Breast epithelium (tissue), 4 donors: Measurements from ENCODE around the gene KCNK17. TPM values are rescaled to one million over a fixed set of nuclear protein-coding genes. Genes with fewer than 3 reads are reported as not detected.

Experiments used
- DNase-seq, 2 donors: peaks; one replicate each; pipeline ENCODE4 v3.0.0-alpha.2; 2019; ENCODE audit warnings: low spot score in 2 of 2
- H3K27ac ChIP-seq, 2 donors: fragments of 200-600 bp; sonication (generic) in 1 of 2; one replicate each; pipeline ENCODE4 v1.5.1; 2016 to 2019; ENCODE audit warnings: mild to moderate bottlenecking in 1 of 2
- H3K27me3 ChIP-seq, 2 donors: fragments of 200-600 bp; sonication (generic) in 1 of 2; one replicate each; pipeline versions ENCODE4 v1.5.1 to v1.6.0; 2017 to 2019; ENCODE audit warnings: control low read depth in 1 of 2, mild to moderate bottlenecking in 1 of 2
- H3K36me3 ChIP-seq: fragments of 200-600 bp; one replicate; pipeline ENCODE4 v1.5.1; 2019
- H3K4me1 ChIP-seq, 2 donors: fragments of 200-600 bp; sonication (generic); one replicate each; pipeline ENCODE4 v1.5.1; 2016 to 2019; ENCODE audit warnings: control low read depth in 1 of 2
- H3K4me3 ChIP-seq, 3 donors: fragments of 200-600 bp; sonication (generic); 1 replicate in 2 of 3; 2 replicates in 1 of 3; pipeline ENCODE4 v1.5.1; 2016 to 2019; ENCODE audit warnings: mild to moderate bottlenecking in 3 of 3, moderate library complexity in 2 of 3
- H3K9me3 ChIP-seq, 2 donors: fragments of 200-600 bp; sonication (generic) in 1 of 2; one replicate each; pipeline ENCODE4 v1.5.1; 2016 to 2019; ENCODE audit warnings: control low read depth in 1 of 2
- POLR2A ChIP-seq: fragments of 450-650 bp; IDR thresholded peaks from one replicate; pipeline ENCODE4 v1.6.1; 2016; ENCODE audit warnings: antibody characterized with exemption, mild to moderate bottlenecking, moderate library complexity
- POLR2AphosphoS5 ChIP-seq, 3 donors: sonication (generic); formaldehyde crosslinking; IDR thresholded peaks; one replicate each; pipeline ENCODE4 v1.6.1; 2017; ENCODE audit warnings: antibody characterized with exemption in 3 of 3
- intact Hi-C: fragments of 100-400 bp; cut with DNase I; formaldehyde crosslinking; loops from one replicate; pipeline ENCODE4 v1.15.1; 2023; ENCODE audit warnings: low total_unique reads
- total RNA-seq, 3 donors: library from RNA; depleted of rRNA; stranded (reverse); fragments of >200 nt; gene quantifications; one replicate each; pipeline ENCODE4 v1.1.0, GENCODE V29; 2016
- TF ChIP-seq, protein P1 (sequence below), 3 donors: fragments of 450-650 bp; IDR thresholded peaks; one replicate each; pipeline ENCODE4 v1.5.1; 2016 to 2017; ENCODE audit warnings: antibody characterized with exemption in 3 of 3, mild to moderate bottlenecking in 3 of 3, moderate library complexity in 3 of 3

The KCNK17 gene
- total RNA-seq, 3 donors from 2014 or later, result 0.16 to 3.2 (median 0.33) TPM

GRCh38 chr6:39317256-39317655, 3.0 kb upstream of the KCNK17 start:
- Histone ChIP-seq H3K27ac (no peak overlapping the region), H3K36me3 (no peaks in the 10 kb centered on the region), H3K4me1 (peaks cover 0 to 4% of the 10 kb centered on the region in 2 donors), H3K4me3 (no peak overlapping the region), H3K9me3 (no peaks in the 10 kb centered on the region), H3K27me3 (peaks cover 0 to 29% of the 10 kb centered on the region in 2 donors)
- no peak for DNase-seq
- no peak for TF ChIP-seq POLR2A
- no peak for TF ChIP-seq POLR2AphosphoS5 (IDR thresholded peaks at IDR 0.05)
- TF ChIP-seq, protein P1, sequence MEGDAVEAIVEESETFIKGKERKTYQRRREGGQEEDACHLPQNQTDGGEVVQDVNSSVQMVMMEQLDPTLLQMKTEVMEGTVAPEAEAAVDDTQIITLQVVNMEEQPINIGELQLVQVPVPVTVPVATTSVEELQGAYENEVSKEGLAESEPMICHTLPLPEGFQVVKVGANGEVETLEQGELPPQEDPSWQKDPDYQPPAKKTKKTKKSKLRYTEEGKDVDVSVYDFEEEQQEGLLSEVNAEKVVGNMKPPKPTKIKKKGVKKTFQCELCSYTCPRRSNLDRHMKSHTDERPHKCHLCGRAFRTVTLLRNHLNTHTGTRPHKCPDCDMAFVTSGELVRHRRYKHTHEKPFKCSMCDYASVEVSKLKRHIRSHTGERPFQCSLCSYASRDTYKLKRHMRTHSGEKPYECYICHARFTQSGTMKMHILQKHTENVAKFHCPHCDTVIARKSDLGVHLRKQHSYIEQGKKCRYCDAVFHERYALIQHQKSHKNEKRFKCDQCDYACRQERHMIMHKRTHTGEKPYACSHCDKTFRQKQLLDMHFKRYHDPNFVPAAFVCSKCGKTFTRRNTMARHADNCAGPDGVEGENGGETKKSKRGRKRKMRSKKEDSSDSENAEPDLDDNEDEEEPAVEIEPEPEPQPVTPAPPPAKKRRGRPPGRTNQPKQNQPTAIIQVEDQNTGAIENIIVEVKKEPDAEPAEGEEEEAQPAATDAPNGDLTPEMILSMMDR (IDR thresholded peaks at IDR 0.05), result no peak
- intact Hi-C loops, result loop anchor here (5.0 kb wide), 1 partner anchor 1065 kb away; no protein-coding TSS in a partner anchor

DNA sequence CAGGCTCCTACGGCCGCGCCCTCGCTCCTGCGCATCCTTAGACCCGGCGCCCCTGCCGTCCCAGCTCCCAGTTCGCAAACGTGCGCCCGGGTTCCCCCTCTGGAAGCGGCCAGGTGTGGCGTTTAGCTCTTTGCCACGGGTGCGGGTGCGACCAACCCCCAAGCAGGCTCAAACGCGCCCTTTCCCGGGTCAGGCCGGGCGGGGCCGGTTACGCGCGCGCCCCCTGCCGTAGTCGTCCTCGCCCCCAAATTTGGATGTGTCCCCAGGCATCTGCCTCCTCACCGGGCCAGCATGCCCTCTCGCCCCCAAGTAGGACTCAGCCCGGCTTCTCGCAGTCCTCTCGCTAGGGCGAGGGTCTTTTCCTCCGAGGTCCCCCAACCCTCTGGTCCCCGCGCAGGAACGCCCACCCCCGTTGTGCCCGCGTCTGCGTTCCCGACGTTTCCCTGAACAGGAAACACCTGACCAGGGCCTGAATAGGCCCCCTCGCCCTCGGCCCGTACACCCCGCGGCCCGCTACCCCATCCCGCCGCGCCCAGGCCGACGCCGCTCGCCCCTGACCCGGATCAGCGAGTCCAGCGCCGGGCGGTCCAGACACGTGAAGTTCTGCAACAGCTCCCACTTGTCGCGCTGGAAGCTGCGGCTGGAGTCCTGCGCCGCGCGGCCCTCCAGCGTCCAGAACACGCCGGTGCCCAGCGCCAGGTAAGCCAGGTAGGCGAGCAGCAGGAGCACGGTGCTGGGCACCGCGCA, 520 bp downstream of the KCNK17 start:
- Histone ChIP-seq H3K9me3 (no peaks in the 10 kb centered on the region), H3K27ac (no peak overlapping the region), H3K27me3 (peaks cover 0 to 45% of the 10 kb centered on the region in 2 donors), H3K36me3 (no peaks in the 10 kb centered on the region), H3K4me3 (peak overlapping the region in 2 of 3 donors; percentile 46 to 57), H3K4me1 (peaks cover 0 to 4% of the 10 kb centered on the region in 2 donors)
- DNase-seq, result no peak
- TF ChIP-seq POLR2A (no peak), POLR2AphosphoS5 (IDR thresholded peaks at IDR 0.05) (no peak)
- TF ChIP-seq, protein P1 (IDR thresholded peaks at IDR 0.05), result no peak
- intact Hi-C loops, result loop anchor here (5.0 kb wide), 1 partner anchor 146 kb away; no protein-coding TSS in a partner anchor

GRCh38 chr6:39312912-39313525, 1.2 kb downstream of the KCNK17 start:
- no peak overlapping the region for H3K27ac ChIP-seq
- peak overlapping the region in 2 of 3 donors; percentile 46 to 57 for H3K4me3 ChIP-seq
- DNase-seq, result no peak
- peaks cover 0 to 45% of the 10 kb centered on the region in 2 donors for H3K27me3 ChIP-seq
- no peak for TF ChIP-seq POLR2A
- TF ChIP-seq, protein P1 (IDR thresholded peaks at IDR 0.05), result no peak
- TF ChIP-seq POLR2AphosphoS5 (IDR thresholded peaks at IDR 0.05), result no peak
- no peaks in the 10 kb centered on the region for H3K9me3 ChIP-seq
- H3K36me3 ChIP-seq, result no peaks in the 10 kb centered on the region
- intact Hi-C loops, result loop anchor here (5.0 kb wide), 1 partner anchor 146 kb away; no protein-coding TSS in a partner anchor
- H3K4me1 ChIP-seq, result peaks cover 0 to 4% of the 10 kb centered on the region in 2 donors

- Histone ChIP-seq H3K27me3 (peaks cover 0 to 45% of the 10 kb centered on the region in 2 donors), H3K36me3 (no peaks in the 10 kb centered on the region), H3K27ac (no peak overlapping the region), H3K4me1 (peaks cover 0 to 4% of the 10 kb centered on the region in 2 donors), H3K4me3 (no peak overlapping the region), H3K9me3 (no peaks in the 10 kb centered on the region)
- TF ChIP-seq POLR2AphosphoS5 (IDR thresholded peaks at IDR 0.05), result no peak
- TF ChIP-seq, protein P1 (IDR thresholded peaks at IDR 0.05), result no peak
- TF ChIP-seq POLR2A, result no peak
- DNase-seq, result no peak
- intact Hi-C loops, result loop anchor here (5.0 kb wide), 1 partner anchor 143 kb away; no protein-coding TSS in a partner anchor
Observed at GRCh38 chr6:39310542-39310941, 3.7 kb downstream of the KCNK17 start.
